IPS DF 19.7 (cell line): ENCODE results near the gene MARS1.
"Not testable (repeated sequence)": the region's sequence is repeated elsewhere in the genome, so short reads cannot be mapped to it uniquely, and the experiment has no call there.

Experiments used
- DNase-seq: peaks from one replicate; pipeline ENCODE4 v3.0.0-alpha.2; 2013; ENCODE audit warnings: low read depth, low spot score

Gene MARS1

GRCh38 chr12:57550641-57551549, 63.0 kb downstream of the MARS1 start:
- DNase-seq: no peak

GRCh38 chr12:57551637-57552305, 63.9 kb downstream of the MARS1 start:
- DNase-seq: no peak

GRCh38 chr12:57552306-57552651, 64.4 kb downstream of the MARS1 start:
- no peak for DNase-seq

GRCh38 chr12:57552835-57553313, 65.0 kb downstream of the MARS1 start:
- DNase-seq: no peak

- DNase-seq: no peak
Observed at GRCh38 chr12:57553343-57554202, 65.7 kb downstream of the MARS1 start.

GRCh38 chr12:57554453-57554852, 66.6 kb downstream of the MARS1 start:
- no peak for DNase-seq

- no peak for DNase-seq
Observed at GRCh38 chr12:57554897-57555296, 67.0 kb downstream of the MARS1 start.

- no peak for DNase-seq
Observed at GRCh38 chr12:57558864-57559263, 71.0 kb downstream of the MARS1 start.

GRCh38 chr12:57560516-57560915, 72.6 kb downstream of the MARS1 start:
- DNase-seq: no peak

- not testable (repeated sequence) for DNase-seq
Observed at GRCh38 chr12:57561117-57561516, 73.2 kb downstream of the MARS1 start.

- DNase-seq: no peak
Observed at GRCh38 chr12:57563358-57563757, 75.5 kb downstream of the MARS1 start.

GRCh38 chr12:57564178-57564740, 76.4 kb downstream of the MARS1 start:
- no peak for DNase-seq
